ENCODE measurements around the gene CPZ. TPM values are rescaled to one million over a fixed set of nuclear protein-coding genes. Genes with fewer than 3 reads are reported as not detected.

The CPZ gene
- total RNA-seq, 4 donors from 2014 or later = 0.32 to 4.2 (median 2.1) TPM

- H3K4me1 ChIP-seq = no peaks in the 10 kb centered on the region
- peak in 1 of 2 donors; percentile 38 for DNase-seq (ENCODE audit: low spot score in 2 of 2)
- H3K27ac ChIP-seq = no peak overlapping the region
- no peak overlapping the region for H3K4me3 ChIP-seq
- H3K9me3 ChIP-seq = no peaks in the 10 kb centered on the region
- H3K36me3 ChIP-seq = no peaks in the 10 kb centered on the region
- no peak for TF ChIP-seq POLR2AphosphoS5 (IDR thresholded peaks at IDR 0.05)
- TF ChIP-seq EP300 (IDR thresholded peaks at IDR 0.05) = no peak
- no peak for TF ChIP-seq CTCF (IDR thresholded peaks at IDR 0.05)
- no peak for TF ChIP-seq POLR2A (IDR thresholded peaks at IDR 0.05)
- WGBS = 64% methylated on average over 8 of the region's 9 CpGs
- no peaks in the 10 kb centered on the region for H3K27me3 ChIP-seq
These were observed 47.2 kb upstream of the CPZ start for GRCh38 chr4:8545439-8545765.

- no peak for DNase-seq (ENCODE audit: low spot score in 2 of 2)
These were observed 45.8 kb upstream of the CPZ start for GRCh38 chr4:8546766-8547107.

GRCh38 chr4:8547108-8547911, 45.3 kb upstream of the CPZ start:
- Histone ChIP-seq H3K36me3 (no peaks in the 10 kb centered on the region), H3K9me3 (no peaks in the 10 kb centered on the region), H3K27ac (no peak overlapping the region), H3K4me3 (no peak overlapping the region), H3K27me3 (no peaks in the 10 kb centered on the region), H3K4me1 (no peaks in the 10 kb centered on the region)
- peak in 1 of 2 donors; percentile 40 for DNase-seq (ENCODE audit: low spot score in 2 of 2)
- 53% methylated on average over 10 of the region's 16 CpGs for WGBS
- TF ChIP-seq POLR2A (IDR thresholded peaks at IDR 0.05) (no peak), POLR2AphosphoS5 (IDR thresholded peaks at IDR 0.05) (no peak), EP300 (IDR thresholded peaks at IDR 0.05) (no peak), CTCF (IDR thresholded peaks at IDR 0.05) (no peak)

More at GRCh38 chr4:8546766-8547107, 45.8 kb upstream of the CPZ start:
- Histone ChIP-seq H3K9me3 (no peaks in the 10 kb centered on the region), H3K4me1 (no peaks in the 10 kb centered on the region), H3K27ac (no peak overlapping the region), H3K36me3 (no peaks in the 10 kb centered on the region), H3K4me3 (no peak overlapping the region), H3K27me3 (no peaks in the 10 kb centered on the region)
- 53% methylated on average over 8 of the region's 8 CpGs for WGBS
- TF ChIP-seq EP300 (IDR thresholded peaks at IDR 0.05) (no peak), POLR2A (IDR thresholded peaks at IDR 0.05) (no peak), POLR2AphosphoS5 (IDR thresholded peaks at IDR 0.05) (no peak), CTCF (IDR thresholded peaks at IDR 0.05) (no peak)

GRCh38 chr4:8547912-8548730, 44.4 kb upstream of the CPZ start:
- Histone ChIP-seq H3K4me1 (no peaks in the 10 kb centered on the region), H3K27ac (no peak overlapping the region), H3K27me3 (no peaks in the 10 kb centered on the region), H3K36me3 (no peaks in the 10 kb centered on the region), H3K9me3 (no peaks in the 10 kb centered on the region), H3K4me3 (no peak overlapping the region)
- TF ChIP-seq POLR2A (IDR thresholded peaks at IDR 0.05) (no peak), CTCF (IDR thresholded peaks at IDR 0.05) (no peak)
- 63% methylated on average over 8 of the region's 16 CpGs for WGBS
- DNase-seq (ENCODE audit: low spot score in 2 of 2) = peak in 1 of 2 donors; percentile 37

GRCh38 chr4:8548731-8549351, 43.7 kb upstream of the CPZ start:
- H3K4me1 ChIP-seq = no peaks in the 10 kb centered on the region
- 84% methylated on average over 14 of the region's 14 CpGs for WGBS
- no peaks in the 10 kb centered on the region for H3K36me3 ChIP-seq
- no peaks in the 10 kb centered on the region for H3K9me3 ChIP-seq
- no peak overlapping the region for H3K27ac ChIP-seq
- peak in 1 of 2 donors; percentile 40 for DNase-seq (ENCODE audit: low spot score in 2 of 2)
- no peak overlapping the region for H3K4me3 ChIP-seq
- no peaks in the 10 kb centered on the region for H3K27me3 ChIP-seq
- no peak for TF ChIP-seq POLR2A (IDR thresholded peaks at IDR 0.05)
- TF ChIP-seq EP300 (IDR thresholded peaks at IDR 0.05) = no peak
- no peak for TF ChIP-seq CTCF (IDR thresholded peaks at IDR 0.05)
- no peak for TF ChIP-seq POLR2AphosphoS5 (IDR thresholded peaks at IDR 0.05)

Measured in suprapubic skin (tissue), 4 donors.